CD4-positive, alpha-beta T cell (primary cell): ENCODE measurements around the gene SLC16A13. TPM values are rescaled to one million over a fixed set of nuclear protein-coding genes. Genes with fewer than 3 reads are reported as not detected.

Experiments
- ATAC-seq: fragments of 200-7000 bp; cut with Tn5 transposase; one replicate; pipeline ENCODE4 v1.10.0; 2022; ENCODE audit warnings: mild to moderate bottlenecking; ENCODE audit not compliant: poor library complexity
- CTCF ChIA-PET: fragments of 350-600 bp; sonication (Branson Sonifier 250); formaldehyde crosslinking; loops from one replicate; lab custom pipeline; 2021; ENCODE audit warnings: antibody characterized with exemption, inconsistent platforms; lab: Charles Lee
- POLR2A ChIA-PET: fragments of 350-600 bp; sonication (Branson Sonifier 250); formaldehyde crosslinking; loops from one replicate; lab custom pipeline; 2021; ENCODE audit warnings: antibody characterized with exemption, inconsistent platforms; lab: Charles Lee
- DNase-seq, 14 experiments: peaks; one replicate each; pipeline ENCODE4 v3.0.0-alpha.2; 2013 to 2020; ENCODE audit warnings: mixed read lengths in 2 of 14
- H3K27ac ChIP-seq, 2 donors: one replicate each; pipeline versions ENCODE4 v1.5.1 to v1.7.0; 2013; ENCODE audit warnings: low read length in 2 of 2, low read depth in 1 of 2, mild to moderate bottlenecking in 1 of 2
- H3K27me3 ChIP-seq, 2 experiments: 1 replicate in 1 of 2; 2 replicates in 1 of 2; pipeline versions ENCODE4 v1.6.1 to v1.7.0; 2013; ENCODE audit warnings: low read length in 2 of 2, control low read depth in 1 of 2, mild to moderate bottlenecking in 1 of 2, moderate library complexity in 1 of 2; ENCODE audit not compliant: insufficient read depth in 2 of 2, control insufficient read depth in 1 of 2
- H3K36me3 ChIP-seq: one replicate; pipeline ENCODE4 v1.6.1; 2013; ENCODE audit warnings: low read length, control low read depth; ENCODE audit not compliant: insufficient read depth
- H3K4me1 ChIP-seq: one replicate; pipeline ENCODE4 v1.6.1; 2013; ENCODE audit warnings: low read length, control low read depth; ENCODE audit not compliant: insufficient read depth
- H3K4me3 ChIP-seq: one replicate; pipeline ENCODE4 v1.5.1; 2013; ENCODE audit warnings: mild to moderate bottlenecking, low read length, moderate library complexity
- H3K9me3 ChIP-seq, 2 experiments: 1 replicate in 1 of 2; 2 replicates in 1 of 2; pipeline versions ENCODE4 v1.6.1 to v1.7.0; 2013; ENCODE audit warnings: low read length in 2 of 2, mild to moderate bottlenecking in 2 of 2, control low read depth in 1 of 2, moderate library complexity in 1 of 2; ENCODE audit not compliant: control insufficient read depth in 1 of 2, insufficient read depth in 1 of 2
- H3K27ac Mint-ChIP-seq: one replicate; pipeline ENCODE4 v1.8.0; 2020; ENCODE audit warnings: mixed read lengths
- H3K27me3 Mint-ChIP-seq: one replicate; pipeline ENCODE4 v1.8.0; 2021; ENCODE audit warnings: mixed read lengths
- H3K36me3 Mint-ChIP-seq: one replicate; pipeline ENCODE4 v1.8.0; 2021; ENCODE audit warnings: low read depth, mixed read lengths
- H3K4me1 Mint-ChIP-seq: one replicate; pipeline ENCODE4 v1.8.0; 2021; ENCODE audit warnings: low read depth, mixed read lengths
- H3K4me3 Mint-ChIP-seq: one replicate; pipeline ENCODE4 v1.8.0; 2020; ENCODE audit warnings: mild to moderate bottlenecking, mixed read lengths
- H3K9me3 Mint-ChIP-seq: one replicate; pipeline ENCODE4 v1.8.0; 2020; ENCODE audit warnings: mixed read lengths
- intact Hi-C, 2 experiments: fragments of 100-400 bp; cut with DNase I in 1 of 2; cut with micrococcal nuclease in 1 of 2; formaldehyde crosslinking; loops; one replicate each; pipeline versions ENCODE4 v1.15.1 to v1.9.0; 2023 to 2025; cut with DNase I, micrococcal nuclease
- total RNA-seq, 174 experiments: library from RNA in 2 of 174; stranded (reverse) in 2 of 174; gene quantifications; one replicate each; pipeline ENCODE4 v1.2.3 and lab custom pipeline; 2021 to 2026
- TF ChIP-seq, protein P1 (sequence below): fragments of 200-600 bp; IDR thresholded peaks from one replicate; pipeline ENCODE4 v1.8.0; 2022; ENCODE audit warnings: antibody characterized with exemption, mild to moderate bottlenecking

Gene SLC16A13
- total RNA-seq, 2 experiments from 2014 or later, result 2.3 to 2.4 TPM

DNA sequence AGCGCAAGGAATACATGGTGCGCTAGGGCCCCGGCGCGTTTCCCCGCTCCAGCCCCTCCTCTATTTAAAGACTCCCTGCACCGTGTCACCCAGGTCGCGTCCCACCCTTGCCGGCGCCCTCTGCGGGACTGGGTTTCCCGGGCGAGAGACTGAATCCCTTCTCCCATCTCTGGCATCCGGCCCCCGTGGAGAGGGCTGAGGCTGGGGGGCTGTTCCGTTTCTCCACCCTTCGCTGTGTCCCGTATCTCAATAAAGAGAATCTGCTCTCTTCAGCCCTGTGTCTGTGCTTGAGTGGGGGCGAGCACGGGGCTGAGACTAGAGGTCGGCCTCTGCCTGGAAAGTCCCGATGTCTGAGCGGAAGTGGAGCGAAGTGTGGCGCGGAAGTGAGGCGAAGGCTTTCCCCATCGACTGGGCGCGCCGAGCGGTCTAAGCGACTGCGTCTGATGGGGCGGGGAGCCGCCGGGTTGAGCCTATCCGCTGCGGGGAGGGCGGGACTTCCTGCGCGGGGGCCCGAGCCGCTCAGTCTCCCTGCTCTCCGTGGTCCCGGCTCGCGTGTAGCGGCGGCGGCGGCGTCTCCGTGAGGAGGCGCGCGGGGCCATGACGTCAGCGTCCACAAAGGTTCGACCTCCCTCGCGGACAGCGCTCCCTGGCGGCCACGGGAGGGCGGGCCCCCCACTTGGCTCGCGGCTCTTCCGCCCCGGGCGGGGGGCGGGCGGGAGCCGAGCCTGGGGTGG, 21.4 kb upstream of the SLC16A13 start:
- intact Hi-C loops, result loop anchor here (2.0 to 10.0 kb wide), 6 partner anchors 20 to 1520 kb away; partner anchors contain the start of genes C17orf100 (in 2 of the 2), MED31 (in 2 of the 2), NDEL1 (in 1 of the 2) and RPL26 (in 1 of the 2)
- ChIA-PET POLR2A (interaction anchor here (0.9 to 2.8 kb wide), 7 partner anchors 9 to 228 kb away, joined by 3 to 35 read pairs (median 5); partner anchors contain the start of genes GABARAP and SLC16A13), CTCF (interaction anchor here (1.1 to 2.8 kb wide), 3 partner anchors 21 to 104 kb away, joined by 3 to 9 read pairs (median 3); partner anchors contain the start of genes SLC16A11 and SLC16A13)

DNA sequence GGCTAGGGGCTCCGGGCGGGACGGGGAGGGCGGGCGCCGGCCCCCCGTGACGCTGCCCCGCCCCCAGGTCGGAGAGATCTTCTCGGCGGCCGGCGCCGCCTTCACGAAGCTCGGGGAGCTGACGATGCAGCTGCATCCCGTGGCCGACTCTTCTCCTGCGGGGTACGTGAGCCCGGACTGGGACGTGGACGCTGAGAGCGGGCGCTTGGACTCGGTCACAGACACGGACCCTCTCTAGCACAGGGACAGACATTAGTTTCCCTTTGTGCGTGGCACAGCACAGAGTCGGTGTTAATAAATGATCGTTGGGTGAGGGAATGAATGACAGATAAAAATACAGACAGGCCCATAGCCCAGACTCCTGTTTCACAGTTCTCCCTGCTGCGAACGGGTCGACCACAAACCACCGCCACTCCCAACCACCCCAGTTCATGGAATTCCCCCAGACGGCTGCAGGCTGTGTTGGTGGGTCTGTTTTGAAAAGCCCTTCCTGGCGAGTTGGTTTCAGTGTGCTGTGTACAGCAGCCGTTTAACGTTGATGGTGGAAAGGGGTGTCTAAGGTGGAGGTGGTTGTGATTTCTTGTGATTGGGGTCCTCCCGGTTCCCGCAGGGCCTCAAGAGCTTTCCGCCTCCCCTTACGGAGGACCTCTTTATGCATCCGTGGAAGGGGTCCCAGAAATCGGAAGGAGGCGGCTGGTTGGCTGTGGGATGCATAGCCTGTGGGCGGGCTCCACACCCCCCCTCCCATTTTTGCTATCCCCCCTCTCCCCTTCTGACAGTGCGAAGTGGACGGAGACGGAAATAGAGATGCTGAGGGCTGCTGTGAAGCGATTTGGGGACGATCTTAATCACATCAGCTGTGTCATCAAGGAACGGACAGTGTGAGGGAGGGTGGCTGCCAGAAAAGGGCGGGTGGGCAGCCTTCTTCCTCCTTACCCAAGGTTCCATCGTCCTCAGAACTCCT, 20.5 kb upstream of the SLC16A13 start:
- POLR2A ChIA-PET, result interaction anchor here (0.6 to 2.8 kb wide), 9 partner anchors 8 to 1233 kb away, joined by 3 to 35 read pairs (median 5); partner anchors contain the start of genes CTC1, GABARAP and SLC16A13
- Histone ChIP-seq H3K27ac (peak overlapping the region; percentile 98 to 99), H3K36me3 (peaks cover 23% of the 10 kb centered on the region), H3K4me1 (peaks cover 70% of the 10 kb centered on the region), H3K27me3 (no peaks in the 10 kb centered on the region), H3K4me3 (peak overlapping the region; percentile 99), H3K9me3 (no peaks in the 10 kb centered on the region)
- TF ChIP-seq, protein P1, sequence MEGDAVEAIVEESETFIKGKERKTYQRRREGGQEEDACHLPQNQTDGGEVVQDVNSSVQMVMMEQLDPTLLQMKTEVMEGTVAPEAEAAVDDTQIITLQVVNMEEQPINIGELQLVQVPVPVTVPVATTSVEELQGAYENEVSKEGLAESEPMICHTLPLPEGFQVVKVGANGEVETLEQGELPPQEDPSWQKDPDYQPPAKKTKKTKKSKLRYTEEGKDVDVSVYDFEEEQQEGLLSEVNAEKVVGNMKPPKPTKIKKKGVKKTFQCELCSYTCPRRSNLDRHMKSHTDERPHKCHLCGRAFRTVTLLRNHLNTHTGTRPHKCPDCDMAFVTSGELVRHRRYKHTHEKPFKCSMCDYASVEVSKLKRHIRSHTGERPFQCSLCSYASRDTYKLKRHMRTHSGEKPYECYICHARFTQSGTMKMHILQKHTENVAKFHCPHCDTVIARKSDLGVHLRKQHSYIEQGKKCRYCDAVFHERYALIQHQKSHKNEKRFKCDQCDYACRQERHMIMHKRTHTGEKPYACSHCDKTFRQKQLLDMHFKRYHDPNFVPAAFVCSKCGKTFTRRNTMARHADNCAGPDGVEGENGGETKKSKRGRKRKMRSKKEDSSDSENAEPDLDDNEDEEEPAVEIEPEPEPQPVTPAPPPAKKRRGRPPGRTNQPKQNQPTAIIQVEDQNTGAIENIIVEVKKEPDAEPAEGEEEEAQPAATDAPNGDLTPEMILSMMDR, result no peak
- H3K27me3 Mint-ChIP-seq, result no peaks in the 10 kb centered on the region
- H3K27ac Mint-ChIP-seq, result peak overlapping the region; percentile 98
- peaks cover 61% of the 10 kb centered on the region for H3K4me1 Mint-ChIP-seq
- peak; percentile 44 to 96 (median 70) for DNase-seq
- CTCF ChIA-PET, result interaction anchor here (1.1 to 2.8 kb wide), 4 partner anchors 20 to 105 kb away, joined by 3 to 9 read pairs (median 4); partner anchors contain the start of genes SLC16A11 and SLC16A13
- ATAC-seq, result peak; percentile 28
- H3K36me3 Mint-ChIP-seq, result peaks cover 40% of the 10 kb centered on the region
- peak overlapping the region; percentile 92 for H3K4me3 Mint-ChIP-seq
- intact Hi-C loops, result loop anchor here (1.0 to 10.0 kb wide), 7 partner anchors 8 to 1520 kb away; partner anchors contain the start of genes C17orf100 (in 2 of the 2), MED31 (in 2 of the 2), BCL6B (in 1 of the 2) and NDEL1 (in 1 of the 2)
- no peaks in the 10 kb centered on the region for H3K9me3 Mint-ChIP-seq

More for the DNA sequence above, 21.4 kb upstream of the SLC16A13 start:
- Mint-ChIP-seq H3K4me1 (peaks cover 68% of the 10 kb centered on the region), H3K36me3 (peaks cover 43% of the 10 kb centered on the region), H3K4me3 (peak overlapping the region; percentile 99), H3K27ac (peak overlapping the region; percentile 98), H3K27me3 (no peaks in the 10 kb centered on the region), H3K9me3 (no peaks in the 10 kb centered on the region)
- TF ChIP-seq, protein P1, result peak; percentile 70
- Histone ChIP-seq H3K4me3 (peak overlapping the region; percentile 99), H3K36me3 (peaks cover 30% of the 10 kb centered on the region), H3K9me3 (no peaks in the 10 kb centered on the region), H3K4me1 (peaks cover 78% of the 10 kb centered on the region), H3K27ac (peak overlapping the region; percentile 98 to 99), H3K27me3 (no peaks in the 10 kb centered on the region)
- DNase-seq (peak; percentile 95 to 100 (median 97)), ATAC-seq (peak; percentile 76)
